ENCODE measurements around the gene CORO6.

Gene CORO6

GRCh38 chr17:29586676-29587469 lies 35.8 kb downstream of the CORO6 start:
- Histone ChIP-seq H3K27ac (no peak overlapping the region), H3K4me3 (ENCODE audit: low read depth, low read length) (no peak overlapping the region), H3K27me3 (replicated peaks) (no peaks in the 10 kb centered on the region), H3K36me3 (replicated peaks) (peaks cover 16% of the 10 kb centered on the region)
- TF ChIP-seq, protein P1, sequence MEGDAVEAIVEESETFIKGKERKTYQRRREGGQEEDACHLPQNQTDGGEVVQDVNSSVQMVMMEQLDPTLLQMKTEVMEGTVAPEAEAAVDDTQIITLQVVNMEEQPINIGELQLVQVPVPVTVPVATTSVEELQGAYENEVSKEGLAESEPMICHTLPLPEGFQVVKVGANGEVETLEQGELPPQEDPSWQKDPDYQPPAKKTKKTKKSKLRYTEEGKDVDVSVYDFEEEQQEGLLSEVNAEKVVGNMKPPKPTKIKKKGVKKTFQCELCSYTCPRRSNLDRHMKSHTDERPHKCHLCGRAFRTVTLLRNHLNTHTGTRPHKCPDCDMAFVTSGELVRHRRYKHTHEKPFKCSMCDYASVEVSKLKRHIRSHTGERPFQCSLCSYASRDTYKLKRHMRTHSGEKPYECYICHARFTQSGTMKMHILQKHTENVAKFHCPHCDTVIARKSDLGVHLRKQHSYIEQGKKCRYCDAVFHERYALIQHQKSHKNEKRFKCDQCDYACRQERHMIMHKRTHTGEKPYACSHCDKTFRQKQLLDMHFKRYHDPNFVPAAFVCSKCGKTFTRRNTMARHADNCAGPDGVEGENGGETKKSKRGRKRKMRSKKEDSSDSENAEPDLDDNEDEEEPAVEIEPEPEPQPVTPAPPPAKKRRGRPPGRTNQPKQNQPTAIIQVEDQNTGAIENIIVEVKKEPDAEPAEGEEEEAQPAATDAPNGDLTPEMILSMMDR (IDR thresholded peaks at IDR 0.05; ENCODE audit: low read depth, low read length, missing control alignments): no peak
- in situ Hi-C loops (cut with HindIII; ENCODE audit: low pct_ligation_motif_present, low sequenced_read_pairs): no loop called here
- no peak for DNase-seq

DNA sequence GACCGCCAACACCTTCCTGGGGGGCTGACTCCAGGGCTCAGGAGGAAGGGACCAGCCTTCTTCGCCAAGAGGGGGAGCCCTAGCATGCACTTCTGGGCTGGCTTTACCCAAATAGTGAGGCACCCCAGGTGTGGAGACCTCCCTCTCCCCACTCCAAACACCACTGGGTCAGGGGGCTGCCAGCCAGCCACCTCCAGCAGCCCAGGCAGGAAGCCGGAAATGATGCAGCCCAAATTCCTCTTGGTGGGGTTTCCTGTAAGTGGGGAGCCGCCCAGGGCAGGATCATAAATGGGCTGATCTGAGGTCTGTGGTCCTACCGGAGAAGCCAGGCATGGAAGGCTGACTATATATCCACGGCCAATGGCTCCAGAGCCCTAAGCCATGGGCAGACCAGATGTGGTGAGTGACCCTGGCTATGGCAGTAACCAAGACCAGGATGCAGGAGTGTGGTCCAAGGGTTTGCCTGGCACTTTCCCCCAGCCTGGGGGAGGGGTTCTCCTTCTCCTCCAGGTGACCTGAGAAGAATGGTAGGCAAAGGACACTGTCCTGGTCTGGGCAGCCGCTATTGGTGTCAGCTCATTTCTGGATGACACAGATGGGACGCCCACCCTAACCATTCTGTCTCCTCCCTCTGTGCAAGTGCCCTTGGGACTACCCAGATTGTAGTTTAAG lies 37.5 kb downstream of the CORO6 start:
- Histone ChIP-seq H3K36me3 (replicated peaks) (peaks cover 21% of the 10 kb centered on the region), H3K4me3 (ENCODE audit: low read depth, low read length) (no peak overlapping the region), H3K27me3 (replicated peaks) (no peaks in the 10 kb centered on the region), H3K27ac (peak overlapping the region; percentile 9)
- in situ Hi-C loops (cut with HindIII; ENCODE audit: low pct_ligation_motif_present, low sequenced_read_pairs): no loop called here
- DNase-seq: no peak
- TF ChIP-seq, protein P1 (IDR thresholded peaks at IDR 0.05; ENCODE audit: low read depth, low read length, missing control alignments): peak; percentile 63

DNA sequence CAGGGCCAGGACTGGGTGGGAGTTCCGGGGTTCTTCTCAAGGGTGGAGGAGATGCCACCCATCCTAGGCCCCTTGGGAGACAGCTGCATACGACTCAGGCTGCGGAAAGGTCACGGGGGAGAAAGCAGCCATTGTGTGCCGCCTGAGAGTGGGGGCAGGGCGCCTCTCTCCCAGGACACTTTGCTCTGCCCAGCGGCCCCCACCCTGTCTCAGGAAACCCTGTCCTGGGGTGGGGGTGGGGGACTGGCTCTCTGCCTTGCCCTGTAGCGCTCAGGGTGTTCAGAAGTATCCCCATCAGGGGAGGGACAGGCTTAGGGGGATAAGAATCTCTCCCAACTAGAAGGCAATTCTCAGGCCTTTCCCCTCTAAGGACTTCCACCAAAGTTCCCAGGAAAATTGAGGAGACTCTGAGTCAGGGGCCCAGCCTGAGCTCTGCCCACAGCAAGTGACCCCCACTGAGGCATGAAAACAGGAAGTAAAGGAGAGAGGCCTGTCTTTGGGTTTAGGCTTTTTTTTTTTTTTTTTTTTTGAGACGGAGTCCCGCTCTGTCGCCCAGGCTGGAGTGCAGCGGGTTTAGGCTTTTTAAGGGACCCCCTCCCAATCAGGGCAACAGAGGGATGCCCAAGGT lies 38.1 kb downstream of the CORO6 start:
- DNase-seq: no peak
- TF ChIP-seq, protein P1 (IDR thresholded peaks at IDR 0.05; ENCODE audit: low read depth, low read length, missing control alignments): no peak
- in situ Hi-C loops (cut with HindIII; ENCODE audit: low pct_ligation_motif_present, low sequenced_read_pairs): no loop called here
- Histone ChIP-seq H3K4me3 (ENCODE audit: low read depth, low read length) (no peak overlapping the region), H3K27me3 (replicated peaks) (no peaks in the 10 kb centered on the region), H3K27ac (peak overlapping the region; percentile 9), H3K36me3 (replicated peaks) (peaks cover 21% of the 10 kb centered on the region)

DNA sequence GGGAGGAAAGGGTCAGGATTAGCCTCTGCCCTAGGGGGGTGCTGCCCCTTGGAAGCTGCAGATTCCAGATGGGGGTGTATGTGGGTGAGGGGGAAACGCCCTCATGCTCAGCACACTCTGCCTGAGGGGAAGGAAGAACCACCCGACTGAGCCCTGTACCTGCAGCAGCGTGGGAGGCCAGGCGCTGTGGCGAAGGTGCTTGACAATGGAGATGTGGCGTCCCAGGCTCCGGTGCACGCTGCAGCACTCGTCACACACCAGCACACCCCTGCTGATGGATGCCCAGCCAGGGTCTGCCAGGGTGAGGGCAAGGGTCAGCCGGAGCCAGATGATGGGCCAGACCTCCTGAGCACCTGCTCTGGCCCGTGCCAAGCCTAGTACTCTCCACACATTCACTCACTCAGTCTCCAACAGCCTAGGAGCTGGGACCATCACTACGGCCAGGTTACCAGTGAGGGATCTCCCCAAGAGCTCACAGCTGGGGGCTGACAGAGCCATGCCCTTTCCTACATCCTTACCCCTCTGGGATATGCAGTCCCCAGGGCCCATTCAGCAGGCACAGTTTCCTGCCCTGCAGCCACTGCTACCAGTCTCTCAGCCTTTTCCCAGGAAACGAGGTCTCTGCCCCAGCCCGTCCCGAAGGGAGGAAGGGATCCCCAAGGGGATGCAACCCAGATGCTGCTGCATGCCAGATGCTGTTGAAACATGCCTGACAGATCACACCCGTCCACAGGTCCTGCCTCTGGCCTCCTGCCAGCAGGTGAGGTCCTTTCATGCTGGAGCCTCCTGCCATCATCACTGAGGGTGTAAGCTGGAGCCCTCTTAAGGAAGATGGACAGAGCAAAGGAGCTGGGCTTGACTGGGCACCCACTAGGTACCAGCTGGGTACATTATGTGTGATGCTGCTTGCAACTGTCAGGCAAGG lies 39.1 kb downstream of the CORO6 start:
- H3K4me3 ChIP-seq (ENCODE audit: low read depth, low read length): no peak overlapping the region
- peaks cover 21% of the 10 kb centered on the region for H3K36me3 ChIP-seq (replicated peaks)
- TF ChIP-seq, protein P1 (IDR thresholded peaks at IDR 0.05; ENCODE audit: low read depth, low read length, missing control alignments): no peak
- in situ Hi-C loops (cut with HindIII; ENCODE audit: low pct_ligation_motif_present, low sequenced_read_pairs): no loop called here
- H3K27ac ChIP-seq: no peak overlapping the region
- H3K27me3 ChIP-seq (replicated peaks): no peaks in the 10 kb centered on the region
- no peak for DNase-seq

DNA sequence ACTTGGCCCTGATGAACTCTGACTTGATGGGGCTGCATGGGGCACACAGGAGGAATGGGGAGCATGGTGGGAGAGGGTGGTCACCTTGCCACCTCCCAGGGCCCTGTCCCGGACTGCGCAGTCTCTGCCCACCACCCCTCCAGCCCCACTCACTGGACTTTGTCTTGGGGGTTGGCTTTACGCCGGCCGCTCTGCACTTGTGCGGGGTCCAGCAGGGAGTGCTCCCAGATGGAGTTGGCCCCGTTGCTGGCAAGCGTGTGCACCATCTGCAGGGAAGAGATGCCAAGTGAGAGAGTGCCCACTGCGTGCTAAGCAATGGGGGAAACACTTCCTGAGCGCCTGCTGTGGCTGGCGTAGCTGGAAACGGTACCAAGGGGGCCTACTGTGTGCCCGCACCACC lies 39.9 kb downstream of the CORO6 start:
- no peaks in the 10 kb centered on the region for H3K27me3 ChIP-seq (replicated peaks)
- H3K4me3 ChIP-seq (ENCODE audit: low read depth, low read length): no peak overlapping the region
- no peak for DNase-seq
- H3K36me3 ChIP-seq (replicated peaks): peaks cover 29% of the 10 kb centered on the region
- TF ChIP-seq, protein P1 (IDR thresholded peaks at IDR 0.05; ENCODE audit: low read depth, low read length, missing control alignments): no peak
- no peak overlapping the region for H3K27ac ChIP-seq
- in situ Hi-C loops (cut with HindIII; ENCODE audit: low pct_ligation_motif_present, low sequenced_read_pairs): no loop called here
